WTC11 (cell line): ENCODE results near the gene ZBTB48. TPM values are rescaled to one million over a fixed set of nuclear protein-coding genes. Genes with fewer than 3 reads are reported as not detected.

Source experiments
- ATAC-seq: fragments of 200-7000 bp; cut with Tn5 transposase; 2 replicates; pipeline ENCODE4 v1.10.0; 2021; ENCODE audit warnings: mild to moderate bottlenecking, moderate library complexity
- CTCF ChIA-PET: fragments of 300-600 bp; sonication (Branson Sonifier 250); formaldehyde crosslinking; loops from one replicate; lab custom pipeline; 2021; ENCODE audit warnings: antibody characterized with exemption; lab: Charles Lee
- POLR2A ChIA-PET: fragments of 350-600 bp; sonication (Branson Sonifier 250); formaldehyde crosslinking; loops from one replicate; lab custom pipeline; 2021; ENCODE audit warnings: antibody characterized with exemption; lab: Charles Lee
- DNase-seq: peaks from one replicate; pipeline ENCODE4 v3.0.0; 2021; ENCODE audit warnings: low spot score
- H3K27ac Mint-ChIP-seq: 2 replicates; pipeline ENCODE4 v1.8.0; 2021; ENCODE audit warnings: mixed read lengths
- H3K27me3 Mint-ChIP-seq: 2 replicates; pipeline ENCODE4 v1.8.0; 2021; ENCODE audit warnings: low read depth, mild to moderate bottlenecking, moderate library complexity, mixed read lengths
- H3K36me3 Mint-ChIP-seq: 2 replicates; pipeline ENCODE4 v1.8.0; 2021; ENCODE audit warnings: mixed read lengths
- H3K4me1 Mint-ChIP-seq: 2 replicates; pipeline ENCODE4 v1.8.0; 2022; ENCODE audit warnings: mixed read lengths
- H3K4me3 Mint-ChIP-seq: 2 replicates; pipeline ENCODE4 v1.8.0; 2021; ENCODE audit warnings: mild to moderate bottlenecking, moderate library complexity, mixed read lengths
- H3K9me3 Mint-ChIP-seq: 2 replicates; pipeline ENCODE4 v1.8.0; 2021; ENCODE audit warnings: mixed read lengths
- ARID4B ChIP-seq: sonication (generic); formaldehyde crosslinking; IDR thresholded peaks from 2 replicates; pipeline ENCODE4 v1.8.0; 2023; ENCODE audit warnings: missing genetic modification reagents, mild to moderate bottlenecking, borderline replicate concordance
- ATF6 ChIP-seq: sonication (generic); formaldehyde crosslinking; IDR thresholded peaks from 2 replicates; pipeline ENCODE4 v1.8.1; 2023; ENCODE audit warnings: mild to moderate bottlenecking, missing genetic modification reagents
- CREB1 ChIP-seq: sonication (generic); formaldehyde crosslinking; IDR thresholded peaks from 2 replicates; pipeline ENCODE4 v1.8.0; 2023; ENCODE audit warnings: mild to moderate bottlenecking, missing genetic modification reagents
- CTCF ChIP-seq: fragments of 200-600 bp; IDR thresholded peaks from 2 replicates; pipeline ENCODE4 v1.8.0; 2022; ENCODE audit warnings: antibody characterized with exemption
- ELF4 ChIP-seq: sonication (generic); formaldehyde crosslinking; IDR thresholded peaks from 2 replicates; pipeline ENCODE4 v1.8.1; 2022; ENCODE audit warnings: low read depth, mild to moderate bottlenecking, moderate library complexity, missing genetic modification reagents
- EMX1 ChIP-seq: fragments of 250-450 bp; sonication (Bioruptor Pico); IDR thresholded peaks from 2 replicates; pipeline ENCODE4 v1.8.0; 2021; ENCODE audit warnings: mild to moderate bottlenecking
- GTF2I ChIP-seq: fragments of 250-450 bp; sonication (Bioruptor Pico); conservative IDR thresholded peaks from 2 replicates; pipeline ENCODE4 v1.4.0; 2021; ENCODE audit warnings: mild to moderate bottlenecking
- SOX15 ChIP-seq: fragments of 250-450 bp; sonication (Bioruptor Pico); IDR thresholded peaks from 2 replicates; pipeline ENCODE4 v1.9.0; 2021; ENCODE audit warnings: mild to moderate bottlenecking
- SP1 ChIP-seq: sonication (generic); formaldehyde crosslinking; conservative IDR thresholded peaks from 2 replicates; pipeline ENCODE4 v1.8.1; 2022; ENCODE audit warnings: missing genetic modification reagents
- total RNA-seq: library from RNA; stranded (reverse); gene quantifications from 3 replicates; pipeline ENCODE4 v1.2.3, GENCODE V29; 2021
- TF ChIP-seq, protein P1 (sequence below): fragments of 250-450 bp; sonication (Bioruptor Pico); conservative IDR thresholded peaks from 2 replicates; pipeline ENCODE4 v1.9.0; 2021; ENCODE audit warnings: mild to moderate bottlenecking
- TF ChIP-seq, protein P2 (sequence below): sonication (generic); formaldehyde crosslinking; conservative IDR thresholded peaks from 2 replicates; pipeline ENCODE4 v1.8.1; 2023; ENCODE audit warnings: mild to moderate bottlenecking, low read depth, missing genetic modification reagents, moderate library complexity
- TF ChIP-seq, protein P3 (sequence below): sonication (generic); formaldehyde crosslinking; IDR thresholded peaks from 2 replicates; pipeline ENCODE4 v1.8.0; 2022; ENCODE audit warnings: mild to moderate bottlenecking, missing genetic modification reagents

The ZBTB48 gene
- total RNA-seq, 1 experiment from 2014 or later = 29.1 TPM

DNA sequence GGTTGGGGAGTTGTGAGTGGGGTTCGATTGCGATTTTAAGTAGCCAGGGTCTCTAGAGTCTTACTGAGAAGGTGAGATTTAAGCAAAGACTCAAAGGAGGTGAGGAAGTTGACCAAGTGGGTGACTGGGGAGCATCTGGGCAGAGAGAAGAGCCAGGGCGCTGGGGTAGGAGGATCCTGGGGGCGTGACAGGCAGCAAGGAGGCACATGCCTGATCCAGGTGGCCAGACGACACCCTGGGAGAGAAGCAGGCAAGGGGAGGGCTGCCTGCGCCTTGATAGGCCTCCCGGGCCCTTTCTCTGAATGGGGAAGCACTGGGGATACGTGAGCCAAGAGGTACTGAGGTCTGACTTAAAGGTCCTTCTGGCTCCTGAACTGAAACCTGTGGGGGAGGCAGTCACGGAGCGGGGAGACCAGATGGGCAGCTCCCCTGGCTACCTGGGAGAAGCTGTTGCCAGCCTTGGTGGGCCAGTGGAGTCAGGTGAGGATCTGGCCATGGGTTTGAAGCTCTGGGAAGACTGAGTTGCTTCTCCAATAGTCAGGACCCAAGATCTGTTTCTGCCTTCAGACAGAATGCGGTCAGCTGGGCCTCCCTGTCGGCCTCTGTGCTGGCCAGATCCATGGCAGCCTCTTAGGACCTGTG, 5.4 kb downstream of the ZBTB48 start (continued):
- TF ChIP-seq ARID4B (CRISPR knock-in tag) = no peak

GRCh38 chr1:6585841-6586240, 6.0 kb downstream of the ZBTB48 start:
- ChIA-PET POLR2A (interaction anchor here (0.6 kb wide), 1 partner anchor 112 kb away, joined by 3 read pairs; no protein-coding TSS in a partner anchor), CTCF (interaction anchor here (0.6 to 0.9 kb wide), 3 partner anchors 30 to 61 kb away, joined by 3 to 4 read pairs (median 3); no protein-coding TSS in a partner anchor)

DNA sequence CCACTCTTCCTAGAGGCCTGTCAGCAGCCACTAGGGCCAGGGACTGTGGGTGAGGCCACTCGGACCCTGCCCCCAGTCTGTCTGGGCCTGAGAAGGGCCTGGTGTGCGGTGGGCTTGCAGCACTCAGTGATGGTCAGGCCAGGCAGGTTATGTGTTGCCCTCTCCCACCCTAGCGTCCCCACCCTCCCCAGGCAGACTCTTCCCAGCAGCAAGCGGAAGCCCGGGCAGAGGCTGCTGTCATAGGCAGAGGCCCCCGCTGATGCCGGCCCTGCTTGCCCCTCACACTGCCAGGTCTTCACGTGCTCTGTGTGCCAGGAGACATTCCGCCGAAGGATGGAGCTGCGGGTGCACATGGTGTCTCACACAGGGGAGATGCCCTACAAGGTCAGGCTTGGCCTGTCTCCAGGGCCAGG, 6.6 kb downstream of the ZBTB48 start:
- TF ChIP-seq, protein P1, sequence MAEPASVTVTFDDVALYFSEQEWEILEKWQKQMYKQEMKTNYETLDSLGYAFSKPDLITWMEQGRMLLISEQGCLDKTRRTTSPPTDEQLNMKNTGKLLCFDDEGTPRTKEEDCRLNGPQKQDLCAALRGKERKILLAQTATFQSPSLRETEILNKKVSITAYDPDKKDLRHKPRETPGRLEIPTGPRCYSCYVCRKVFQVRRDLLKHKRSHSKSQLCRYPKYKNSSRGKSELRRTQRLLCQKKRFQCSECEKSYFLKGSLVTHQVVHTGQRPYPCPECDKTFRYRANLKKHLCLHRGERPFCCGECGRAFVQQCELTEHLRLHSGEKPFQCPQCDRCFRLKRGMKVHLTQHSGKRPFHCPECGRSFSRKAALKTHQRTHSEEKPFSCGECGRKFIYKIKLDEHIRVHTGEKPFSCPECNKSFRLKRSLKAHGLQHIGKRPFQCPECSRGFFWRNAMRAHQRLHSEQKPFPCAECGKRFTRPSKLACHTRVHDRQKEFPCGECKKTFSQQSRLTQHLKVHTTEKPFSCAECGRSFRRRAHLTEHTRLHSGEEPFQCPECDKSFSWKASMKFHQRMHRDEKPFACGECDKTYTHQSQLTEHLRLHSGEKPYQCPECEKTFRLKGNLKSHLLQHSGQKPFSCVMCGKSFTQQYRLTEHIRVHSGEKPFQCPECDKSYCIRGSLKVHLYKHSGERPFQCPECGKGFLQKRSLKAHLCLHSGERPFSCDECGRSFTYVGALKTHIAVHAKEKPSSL = no peak
- TF ChIP-seq GTF2I (no peak), ATF6 (CRISPR knock-in tag) (no peak), CREB1 (no peak)
- Mint-ChIP-seq H3K27ac (no peak overlapping the region), H3K36me3 (peaks cover 9% of the 10 kb centered on the region; the same call in 1 of the 2 replicates), H3K4me1 (peaks cover 3% of the 10 kb centered on the region; the same call in 1 of the 2 replicates), H3K27me3 (no peaks in the 10 kb centered on the region), H3K4me3 (no peak overlapping the region), H3K9me3 (no peaks in the 10 kb centered on the region)
- POLR2A ChIA-PET = no interaction called here
- ATAC-seq (no peak), DNase-seq (no peak)
- CTCF ChIA-PET = interaction anchor here (0.6 to 0.8 kb wide), 2 partner anchors 30 to 49 kb away, joined by 3 to 4 read pairs; no protein-coding TSS in a partner anchor

More at GRCh38 chr1:6585841-6586240, 6.0 kb downstream of the ZBTB48 start:
- no peak for ATAC-seq
- TF ChIP-seq, protein P2, sequence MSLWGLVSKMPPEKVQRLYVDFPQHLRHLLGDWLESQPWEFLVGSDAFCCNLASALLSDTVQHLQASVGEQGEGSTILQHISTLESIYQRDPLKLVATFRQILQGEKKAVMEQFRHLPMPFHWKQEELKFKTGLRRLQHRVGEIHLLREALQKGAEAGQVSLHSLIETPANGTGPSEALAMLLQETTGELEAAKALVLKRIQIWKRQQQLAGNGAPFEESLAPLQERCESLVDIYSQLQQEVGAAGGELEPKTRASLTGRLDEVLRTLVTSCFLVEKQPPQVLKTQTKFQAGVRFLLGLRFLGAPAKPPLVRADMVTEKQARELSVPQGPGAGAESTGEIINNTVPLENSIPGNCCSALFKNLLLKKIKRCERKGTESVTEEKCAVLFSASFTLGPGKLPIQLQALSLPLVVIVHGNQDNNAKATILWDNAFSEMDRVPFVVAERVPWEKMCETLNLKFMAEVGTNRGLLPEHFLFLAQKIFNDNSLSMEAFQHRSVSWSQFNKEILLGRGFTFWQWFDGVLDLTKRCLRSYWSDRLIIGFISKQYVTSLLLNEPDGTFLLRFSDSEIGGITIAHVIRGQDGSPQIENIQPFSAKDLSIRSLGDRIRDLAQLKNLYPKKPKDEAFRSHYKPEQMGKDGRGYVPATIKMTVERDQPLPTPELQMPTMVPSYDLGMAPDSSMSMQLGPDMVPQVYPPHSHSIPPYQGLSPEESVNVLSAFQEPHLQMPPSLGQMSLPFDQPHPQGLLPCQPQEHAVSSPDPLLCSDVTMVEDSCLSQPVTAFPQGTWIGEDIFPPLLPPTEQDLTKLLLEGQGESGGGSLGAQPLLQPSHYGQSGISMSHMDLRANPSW (CRISPR knock-in tag) = no peak
- TF ChIP-seq SOX15 (CRISPR knock-in tag) = no peak
- TF ChIP-seq CTCF = no peak
- TF ChIP-seq, protein P3, sequence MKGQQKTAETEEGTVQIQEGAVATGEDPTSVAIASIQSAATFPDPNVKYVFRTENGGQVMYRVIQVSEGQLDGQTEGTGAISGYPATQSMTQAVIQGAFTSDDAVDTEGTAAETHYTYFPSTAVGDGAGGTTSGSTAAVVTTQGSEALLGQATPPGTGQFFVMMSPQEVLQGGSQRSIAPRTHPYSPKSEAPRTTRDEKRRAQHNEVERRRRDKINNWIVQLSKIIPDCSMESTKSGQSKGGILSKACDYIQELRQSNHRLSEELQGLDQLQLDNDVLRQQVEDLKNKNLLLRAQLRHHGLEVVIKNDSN = no peak
- TF ChIP-seq EMX1 = no peak
- no peak for TF ChIP-seq SP1 (CRISPR knock-in tag)
- no peak for TF ChIP-seq ELF4 (CRISPR knock-in tag)
- TF ChIP-seq, all 79 proteins: peak for 0
- H3K4me1 Mint-ChIP-seq = peaks cover 3% of the 10 kb centered on the region
- H3K9me3 Mint-ChIP-seq = no peaks in the 10 kb centered on the region
- H3K4me3 Mint-ChIP-seq = no peak overlapping the region
- no peaks in the 10 kb centered on the region for H3K27me3 Mint-ChIP-seq
- DNase-seq = no peak
- H3K27ac Mint-ChIP-seq = no peak overlapping the region
- H3K36me3 Mint-ChIP-seq = peaks cover 9% of the 10 kb centered on the region; the same call in 1 of the 2 replicates
